ENCODE data around the gene MOB1B. TPM values are rescaled to one million over a fixed set of nuclear protein-coding genes. Genes with fewer than 3 reads are reported as not detected.

The MOB1B gene
- total RNA-seq, 1 experiment from 2014 or later: 33.2 TPM

DNA sequence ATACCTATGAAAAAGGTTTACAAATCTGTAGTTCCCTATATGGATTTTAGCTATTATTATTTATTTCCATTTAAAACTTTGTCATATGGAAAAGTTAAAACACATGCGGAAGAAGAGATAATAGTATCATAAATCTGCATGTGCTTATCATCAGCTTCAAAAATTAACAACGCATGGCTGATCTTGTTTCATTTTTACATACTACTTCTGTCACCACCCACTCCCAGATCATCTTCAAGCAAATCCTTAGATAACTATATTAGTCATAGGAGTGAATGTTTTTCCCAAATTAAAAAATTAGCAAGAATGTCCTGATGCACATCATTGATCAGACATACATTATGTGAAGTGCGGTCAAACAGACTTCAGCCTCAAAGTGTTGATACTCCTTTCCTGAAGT is 24.6 kb upstream of the MOB1B start:
- ChIA-PET POLR2A (no interaction called here), RAD21 (ENCODE audit: low non-redundant PET in 1 of 2, low total read pairs in 2 of 2, uncharacterized antibody in 2 of 2, unreplicated experiment in 2 of 2) (no interaction called here), CTCF (no interaction called here)
- no peak for DNase-seq (ENCODE audit: low read depth, low spot score)
- Histone ChIP-seq H3K9ac (ENCODE audit: low read length) (no peak overlapping the region), H3K36me3 (ENCODE audit: control insufficient read depth in 1 of 2, insufficient read depth in 2 of 2, low read length in 2 of 2) (no peaks in the 10 kb centered on the region), H4K20me1 (ENCODE audit: insufficient read depth) (no peaks in the 10 kb centered on the region), H3K9me2 (ENCODE audit: insufficient read depth) (no peaks in the 10 kb centered on the region), H3K27me3 (ENCODE audit: insufficient read depth, low read length) (no peaks in the 10 kb centered on the region), H3K4me1 (ENCODE audit: control insufficient read depth in 1 of 2, insufficient read depth in 2 of 2, low read length in 2 of 2) (no peaks in the 10 kb centered on the region), H2AFZ (ENCODE audit: low read depth, low read length, poor library complexity, severe bottlenecking) (no peak overlapping the region), H3K9me3 (ENCODE audit: control insufficient read depth in 1 of 2, insufficient read depth in 1 of 2, low read depth in 1 of 2, low read length in 2 of 2) (no peaks in the 10 kb centered on the region), H3K4me2 (ENCODE audit: low read length) (no peak overlapping the region), H3K27ac (ENCODE audit: low read depth, low read length) (no peak overlapping the region), H3K4me3 (replicated peaks in 1 of 2; ENCODE audit: low read depth in 1 of 2, low read length in 2 of 2) (no peak overlapping the region), H3K79me2 (ENCODE audit: insufficient read depth, low read length) (no peaks in the 10 kb centered on the region)
- BruUV-seq (replicated peaks): no TSS peak
- intact Hi-C loops (cut with micrococcal nuclease): no loop called here
- TF ChIP-seq ZNF274 (IDR thresholded peaks at IDR 0.05; ENCODE audit: low read depth, low read length): no peak
- no peak for TF ChIP-seq POLR2AphosphoS5 (IDR thresholded peaks at IDR 0.05; ENCODE audit: low read depth, low read length)
- TF ChIP-seq ZFX (IDR thresholded peaks at IDR 0.05): no peak
- no peak for TF ChIP-seq SIN3A (IDR thresholded peaks at IDR 0.05; ENCODE audit: low read depth)
- TF ChIP-seq, protein P1, sequence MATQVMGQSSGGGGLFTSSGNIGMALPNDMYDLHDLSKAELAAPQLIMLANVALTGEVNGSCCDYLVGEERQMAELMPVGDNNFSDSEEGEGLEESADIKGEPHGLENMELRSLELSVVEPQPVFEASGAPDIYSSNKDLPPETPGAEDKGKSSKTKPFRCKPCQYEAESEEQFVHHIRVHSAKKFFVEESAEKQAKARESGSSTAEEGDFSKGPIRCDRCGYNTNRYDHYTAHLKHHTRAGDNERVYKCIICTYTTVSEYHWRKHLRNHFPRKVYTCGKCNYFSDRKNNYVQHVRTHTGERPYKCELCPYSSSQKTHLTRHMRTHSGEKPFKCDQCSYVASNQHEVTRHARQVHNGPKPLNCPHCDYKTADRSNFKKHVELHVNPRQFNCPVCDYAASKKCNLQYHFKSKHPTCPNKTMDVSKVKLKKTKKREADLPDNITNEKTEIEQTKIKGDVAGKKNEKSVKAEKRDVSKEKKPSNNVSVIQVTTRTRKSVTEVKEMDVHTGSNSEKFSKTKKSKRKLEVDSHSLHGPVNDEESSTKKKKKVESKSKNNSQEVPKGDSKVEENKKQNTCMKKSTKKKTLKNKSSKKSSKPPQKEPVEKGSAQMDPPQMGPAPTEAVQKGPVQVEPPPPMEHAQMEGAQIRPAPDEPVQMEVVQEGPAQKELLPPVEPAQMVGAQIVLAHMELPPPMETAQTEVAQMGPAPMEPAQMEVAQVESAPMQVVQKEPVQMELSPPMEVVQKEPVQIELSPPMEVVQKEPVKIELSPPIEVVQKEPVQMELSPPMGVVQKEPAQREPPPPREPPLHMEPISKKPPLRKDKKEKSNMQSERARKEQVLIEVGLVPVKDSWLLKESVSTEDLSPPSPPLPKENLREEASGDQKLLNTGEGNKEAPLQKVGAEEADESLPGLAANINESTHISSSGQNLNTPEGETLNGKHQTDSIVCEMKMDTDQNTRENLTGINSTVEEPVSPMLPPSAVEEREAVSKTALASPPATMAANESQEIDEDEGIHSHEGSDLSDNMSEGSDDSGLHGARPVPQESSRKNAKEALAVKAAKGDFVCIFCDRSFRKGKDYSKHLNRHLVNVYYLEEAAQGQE (IDR thresholded peaks at IDR 0.05; ENCODE audit: low read depth): no peak
- no peak for ATAC-seq

DNA sequence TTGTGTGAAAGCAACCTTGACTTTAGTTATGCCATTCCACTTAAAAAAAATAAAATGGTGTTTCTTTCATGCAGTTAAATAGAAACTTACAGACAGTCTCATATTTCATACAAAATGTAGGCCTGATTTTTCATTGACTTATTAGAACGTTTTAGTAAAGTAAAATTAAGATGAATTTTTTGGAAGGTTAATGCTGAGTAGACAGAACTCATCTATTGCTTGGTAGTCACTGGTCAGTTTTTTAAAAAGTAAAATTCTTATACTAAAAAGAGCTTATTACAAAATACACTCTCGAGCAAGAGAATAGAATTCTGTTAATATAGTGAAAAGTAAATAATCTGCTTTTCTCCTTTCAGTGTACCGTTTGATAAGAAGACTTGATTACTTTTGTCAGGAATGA is 21.4 kb upstream of the MOB1B start:
- CTCF ChIA-PET: no interaction called here
- no peaks in the 10 kb centered on the region for H3K36me3 ChIP-seq (ENCODE audit: control insufficient read depth in 1 of 2, insufficient read depth in 2 of 2, low read length in 2 of 2)
- H3K9ac ChIP-seq (ENCODE audit: low read length): no peak overlapping the region
- no peaks in the 10 kb centered on the region for H4K20me1 ChIP-seq (ENCODE audit: insufficient read depth)
- H2AFZ ChIP-seq (ENCODE audit: low read depth, low read length, poor library complexity, severe bottlenecking): no peak overlapping the region
- intact Hi-C loops (cut with micrococcal nuclease): no loop called here
- H3K79me2 ChIP-seq (ENCODE audit: insufficient read depth, low read length): no peaks in the 10 kb centered on the region
- no peak for ATAC-seq
- POLR2A ChIA-PET: no interaction called here
- RAD21 ChIA-PET (ENCODE audit: low non-redundant PET in 1 of 2, low total read pairs in 2 of 2, uncharacterized antibody in 2 of 2, unreplicated experiment in 2 of 2): no interaction called here
- H3K4me1 ChIP-seq (ENCODE audit: control insufficient read depth in 1 of 2, insufficient read depth in 2 of 2, low read length in 2 of 2): no peaks in the 10 kb centered on the region
- H3K27me3 ChIP-seq (ENCODE audit: insufficient read depth, low read length): no peaks in the 10 kb centered on the region
- H3K9me2 ChIP-seq (ENCODE audit: insufficient read depth): no peaks in the 10 kb centered on the region
- no peak for DNase-seq (ENCODE audit: low read depth, low spot score)
- no peak overlapping the region for H3K27ac ChIP-seq (ENCODE audit: low read depth, low read length)
- no peak overlapping the region for H3K4me2 ChIP-seq (ENCODE audit: low read length)
- no peaks in the 10 kb centered on the region for H3K9me3 ChIP-seq (ENCODE audit: control insufficient read depth in 1 of 2, insufficient read depth in 1 of 2, low read depth in 1 of 2, low read length in 2 of 2)
- no TSS peak for BruUV-seq (replicated peaks)
- H3K4me3 ChIP-seq (replicated peaks in 1 of 2; ENCODE audit: low read depth in 1 of 2, low read length in 2 of 2): no peak overlapping the region
- no peak for TF ChIP-seq CEBPB (IDR thresholded peaks at IDR 0.05; ENCODE audit: low read depth)
- TF ChIP-seq RAD21 (IDR thresholded peaks at IDR 0.05; ENCODE audit: low read depth): no peak
- TF ChIP-seq, protein P2, sequence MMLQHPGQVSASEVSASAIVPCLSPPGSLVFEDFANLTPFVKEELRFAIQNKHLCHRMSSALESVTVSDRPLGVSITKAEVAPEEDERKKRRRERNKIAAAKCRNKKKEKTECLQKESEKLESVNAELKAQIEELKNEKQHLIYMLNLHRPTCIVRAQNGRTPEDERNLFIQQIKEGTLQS (IDR thresholded peaks at IDR 0.05): no peak
- TF ChIP-seq SRF (IDR thresholded peaks at IDR 0.05; ENCODE audit: low read depth): no peak
- no peak for TF ChIP-seq FOSL1 (IDR thresholded peaks at IDR 0.05; ENCODE audit: low read depth)
- no peak for TF ChIP-seq ELF1 (IDR thresholded peaks at IDR 0.05; ENCODE audit: borderline replicate concordance, low read depth)
- TF ChIP-seq SIN3A (IDR thresholded peaks at IDR 0.05; ENCODE audit: low read depth): no peak
- TF ChIP-seq CBX3 (IDR thresholded peaks at IDR 0.05; ENCODE audit: low read depth): no peak
- no peak for TF ChIP-seq YY1 (IDR thresholded peaks at IDR 0.05; ENCODE audit: extremely low read depth, insufficient replicate concordance, low read depth, low read length)
- no peak for TF ChIP-seq SP1 (IDR thresholded peaks at IDR 0.05; ENCODE audit: low read depth)
- TF ChIP-seq, protein P3, sequence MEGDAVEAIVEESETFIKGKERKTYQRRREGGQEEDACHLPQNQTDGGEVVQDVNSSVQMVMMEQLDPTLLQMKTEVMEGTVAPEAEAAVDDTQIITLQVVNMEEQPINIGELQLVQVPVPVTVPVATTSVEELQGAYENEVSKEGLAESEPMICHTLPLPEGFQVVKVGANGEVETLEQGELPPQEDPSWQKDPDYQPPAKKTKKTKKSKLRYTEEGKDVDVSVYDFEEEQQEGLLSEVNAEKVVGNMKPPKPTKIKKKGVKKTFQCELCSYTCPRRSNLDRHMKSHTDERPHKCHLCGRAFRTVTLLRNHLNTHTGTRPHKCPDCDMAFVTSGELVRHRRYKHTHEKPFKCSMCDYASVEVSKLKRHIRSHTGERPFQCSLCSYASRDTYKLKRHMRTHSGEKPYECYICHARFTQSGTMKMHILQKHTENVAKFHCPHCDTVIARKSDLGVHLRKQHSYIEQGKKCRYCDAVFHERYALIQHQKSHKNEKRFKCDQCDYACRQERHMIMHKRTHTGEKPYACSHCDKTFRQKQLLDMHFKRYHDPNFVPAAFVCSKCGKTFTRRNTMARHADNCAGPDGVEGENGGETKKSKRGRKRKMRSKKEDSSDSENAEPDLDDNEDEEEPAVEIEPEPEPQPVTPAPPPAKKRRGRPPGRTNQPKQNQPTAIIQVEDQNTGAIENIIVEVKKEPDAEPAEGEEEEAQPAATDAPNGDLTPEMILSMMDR (IDR thresholded peaks at IDR 0.05 in 2 of 3, conservative IDR thresholded peaks at IDR 0.05 in 1 of 3; ENCODE audit: borderline replicate concordance in 1 of 3, insufficient read depth in 1 of 3, low read depth in 2 of 3, low read length in 2 of 3): no peak
- no peak for TF ChIP-seq POLR2AphosphoS5 (IDR thresholded peaks at IDR 0.05; ENCODE audit: low read depth, low read length)
- no peak for TF ChIP-seq TCF7L2 (IDR thresholded peaks at IDR 0.05; ENCODE audit: borderline replicate concordance, extremely low read depth, insufficient read depth, insufficient read length)
- no peak for TF ChIP-seq POLR2A (IDR thresholded peaks at IDR 0.05; ENCODE audit: borderline replicate concordance, extremely low read depth, insufficient read depth, insufficient read length)

Data from HCT116 (cell line).